SK-N-SH (cell line): Measurements from ENCODE around the gene LRP10.

Source experiments
- EP300 ChIP-seq, 2 experiments: IDR thresholded peaks; 2 replicates each; pipeline versions ENCODE4 v1.4.0 to v1.6.1; 2012; ENCODE audit warnings: borderline replicate concordance in 1 of 2, low read depth in 1 of 2, low read length in 1 of 2
- GABPA ChIP-seq: IDR thresholded peaks from 2 replicates; pipeline ENCODE4 v1.4.0; 2012; ENCODE audit warnings: low read depth, mild to moderate bottlenecking
- JUND ChIP-seq: IDR thresholded peaks from 2 replicates; pipeline ENCODE4 v1.4.0; 2012
- SMC3 ChIP-seq: IDR thresholded peaks from 2 replicates; pipeline ENCODE4 v1.6.1; 2012; ENCODE audit warnings: low read depth, low read length, improper control_type of control experiment
- TEAD4 ChIP-seq: IDR thresholded peaks from 2 replicates; pipeline ENCODE4 v1.4.0; 2012; ENCODE audit warnings: mild to moderate bottlenecking, borderline replicate concordance; ENCODE audit not compliant: insufficient read depth
- TF ChIP-seq, protein P1 (sequence below): fragments of 200-600 bp; sonication (generic); IDR thresholded peaks from 2 replicates; pipeline ENCODE4 v1.6.1; 2017; ENCODE audit warnings: antibody characterized with exemption, mild to moderate bottlenecking, moderate library complexity
- TF ChIP-seq, protein P2 (sequence below): IDR thresholded peaks from 2 replicates; pipeline ENCODE4 v1.6.1; 2012; ENCODE audit warnings: mild to moderate bottlenecking, low read depth, low read length, moderate library complexity
- TF ChIP-seq, protein P3 (sequence below): IDR thresholded peaks from 2 replicates; pipeline ENCODE4; 2012
- TF ChIP-seq, protein P4 (sequence below): IDR thresholded peaks from 2 replicates; pipeline ENCODE4 v1.4.0; 2012; ENCODE audit warnings: low read depth

DNA sequence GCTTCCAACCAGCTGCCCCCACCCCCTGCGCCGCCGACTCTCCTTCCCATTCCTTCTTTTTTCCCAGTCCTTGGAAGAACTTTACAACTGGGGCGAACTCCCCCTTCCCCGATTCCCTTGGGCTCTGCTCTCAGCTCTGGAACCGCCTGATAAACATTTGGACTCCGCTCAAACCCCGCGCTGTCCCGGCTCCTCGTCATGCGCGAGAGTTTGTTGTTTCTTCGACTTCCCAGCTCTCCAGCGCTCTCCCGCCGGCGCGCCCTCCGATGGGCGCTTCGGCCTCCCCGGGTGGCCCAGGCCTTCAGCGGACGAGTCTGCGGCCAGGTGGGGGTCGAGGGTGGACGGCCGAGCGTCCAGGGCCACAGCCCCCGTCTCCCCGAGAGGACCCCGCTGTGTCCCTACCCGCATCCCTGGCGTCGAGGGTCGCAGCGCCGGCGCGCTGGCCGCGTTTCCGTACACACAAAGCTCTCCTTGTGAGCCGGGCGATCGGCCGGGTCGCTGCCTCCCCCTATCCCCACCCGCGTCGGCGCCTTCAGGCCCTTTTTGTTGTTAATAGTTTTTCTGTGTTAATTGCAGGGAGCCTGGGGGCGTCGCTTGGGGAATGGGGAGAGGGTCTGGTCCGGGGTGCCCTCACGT lies 34.3 kb upstream of the LRP10 start:
- no peak for TF ChIP-seq JUND
- TF ChIP-seq, protein P1, sequence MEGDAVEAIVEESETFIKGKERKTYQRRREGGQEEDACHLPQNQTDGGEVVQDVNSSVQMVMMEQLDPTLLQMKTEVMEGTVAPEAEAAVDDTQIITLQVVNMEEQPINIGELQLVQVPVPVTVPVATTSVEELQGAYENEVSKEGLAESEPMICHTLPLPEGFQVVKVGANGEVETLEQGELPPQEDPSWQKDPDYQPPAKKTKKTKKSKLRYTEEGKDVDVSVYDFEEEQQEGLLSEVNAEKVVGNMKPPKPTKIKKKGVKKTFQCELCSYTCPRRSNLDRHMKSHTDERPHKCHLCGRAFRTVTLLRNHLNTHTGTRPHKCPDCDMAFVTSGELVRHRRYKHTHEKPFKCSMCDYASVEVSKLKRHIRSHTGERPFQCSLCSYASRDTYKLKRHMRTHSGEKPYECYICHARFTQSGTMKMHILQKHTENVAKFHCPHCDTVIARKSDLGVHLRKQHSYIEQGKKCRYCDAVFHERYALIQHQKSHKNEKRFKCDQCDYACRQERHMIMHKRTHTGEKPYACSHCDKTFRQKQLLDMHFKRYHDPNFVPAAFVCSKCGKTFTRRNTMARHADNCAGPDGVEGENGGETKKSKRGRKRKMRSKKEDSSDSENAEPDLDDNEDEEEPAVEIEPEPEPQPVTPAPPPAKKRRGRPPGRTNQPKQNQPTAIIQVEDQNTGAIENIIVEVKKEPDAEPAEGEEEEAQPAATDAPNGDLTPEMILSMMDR: 0 out of 2 replicates have a peak, but pooled peaks have one; percentile 8
- TF ChIP-seq, protein P2, sequence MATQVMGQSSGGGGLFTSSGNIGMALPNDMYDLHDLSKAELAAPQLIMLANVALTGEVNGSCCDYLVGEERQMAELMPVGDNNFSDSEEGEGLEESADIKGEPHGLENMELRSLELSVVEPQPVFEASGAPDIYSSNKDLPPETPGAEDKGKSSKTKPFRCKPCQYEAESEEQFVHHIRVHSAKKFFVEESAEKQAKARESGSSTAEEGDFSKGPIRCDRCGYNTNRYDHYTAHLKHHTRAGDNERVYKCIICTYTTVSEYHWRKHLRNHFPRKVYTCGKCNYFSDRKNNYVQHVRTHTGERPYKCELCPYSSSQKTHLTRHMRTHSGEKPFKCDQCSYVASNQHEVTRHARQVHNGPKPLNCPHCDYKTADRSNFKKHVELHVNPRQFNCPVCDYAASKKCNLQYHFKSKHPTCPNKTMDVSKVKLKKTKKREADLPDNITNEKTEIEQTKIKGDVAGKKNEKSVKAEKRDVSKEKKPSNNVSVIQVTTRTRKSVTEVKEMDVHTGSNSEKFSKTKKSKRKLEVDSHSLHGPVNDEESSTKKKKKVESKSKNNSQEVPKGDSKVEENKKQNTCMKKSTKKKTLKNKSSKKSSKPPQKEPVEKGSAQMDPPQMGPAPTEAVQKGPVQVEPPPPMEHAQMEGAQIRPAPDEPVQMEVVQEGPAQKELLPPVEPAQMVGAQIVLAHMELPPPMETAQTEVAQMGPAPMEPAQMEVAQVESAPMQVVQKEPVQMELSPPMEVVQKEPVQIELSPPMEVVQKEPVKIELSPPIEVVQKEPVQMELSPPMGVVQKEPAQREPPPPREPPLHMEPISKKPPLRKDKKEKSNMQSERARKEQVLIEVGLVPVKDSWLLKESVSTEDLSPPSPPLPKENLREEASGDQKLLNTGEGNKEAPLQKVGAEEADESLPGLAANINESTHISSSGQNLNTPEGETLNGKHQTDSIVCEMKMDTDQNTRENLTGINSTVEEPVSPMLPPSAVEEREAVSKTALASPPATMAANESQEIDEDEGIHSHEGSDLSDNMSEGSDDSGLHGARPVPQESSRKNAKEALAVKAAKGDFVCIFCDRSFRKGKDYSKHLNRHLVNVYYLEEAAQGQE: no peak
- TF ChIP-seq, protein P3, sequence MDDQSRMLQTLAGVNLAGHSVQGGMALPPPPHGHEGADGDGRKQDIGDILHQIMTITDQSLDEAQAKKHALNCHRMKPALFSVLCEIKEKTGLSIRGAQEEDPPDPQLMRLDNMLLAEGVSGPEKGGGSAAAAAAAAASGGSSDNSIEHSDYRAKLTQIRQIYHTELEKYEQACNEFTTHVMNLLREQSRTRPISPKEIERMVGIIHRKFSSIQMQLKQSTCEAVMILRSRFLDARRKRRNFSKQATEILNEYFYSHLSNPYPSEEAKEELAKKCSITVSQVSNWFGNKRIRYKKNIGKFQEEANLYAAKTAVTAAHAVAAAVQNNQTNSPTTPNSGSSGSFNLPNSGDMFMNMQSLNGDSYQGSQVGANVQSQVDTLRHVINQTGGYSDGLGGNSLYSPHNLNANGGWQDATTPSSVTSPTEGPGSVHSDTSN: no peak
- TF ChIP-seq, protein P4, sequence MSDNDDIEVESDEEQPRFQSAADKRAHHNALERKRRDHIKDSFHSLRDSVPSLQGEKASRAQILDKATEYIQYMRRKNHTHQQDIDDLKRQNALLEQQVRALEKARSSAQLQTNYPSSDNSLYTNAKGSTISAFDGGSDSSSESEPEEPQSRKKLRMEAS: peak; percentile 39; the same call in 1 of the 2 replicates
- TF ChIP-seq TEAD4: no peak
- TF ChIP-seq GABPA: no peak
- TF ChIP-seq EP300 (IDR thresholded peaks at IDR 0.05; ENCODE audit: borderline replicate concordance in 1 of 2, low read depth in 1 of 2, low read length in 1 of 2): no peak
- TF ChIP-seq SMC3: no peak
